ENCODE results near the gene GARIN5B.
"Not testable (repeated sequence)": the region's sequence is repeated elsewhere in the genome, so short reads cannot be mapped to it uniquely, and the experiment has no call there.

Gene GARIN5B

GRCh38 chr19:55362990-55363716 lies at the start of gene GARIN5B:
GARIN5B (minus strand) TSS chr19:55363260; CDS start chr19:55363066, 194 bp downstream.
- no peak within 1 kb of the TSS for H3K4me2 ChIP-seq
- H3K4me1 ChIP-seq: peaks cover 0 to 8% (median 0%) of the 10 kb centered on the region in 10 experiments; a peak in 1 of 20 replicates
- H3K27me3 ChIP-seq: peaks cover 6 to 25% (median 18%) of the 10 kb centered on the region in 11 experiments
- H3K9ac ChIP-seq: no peak within 1 kb of the TSS
- no peak within 1 kb of the TSS for H3K27ac ChIP-seq
- no peak within 1 kb of the TSS for H3K4me3 ChIP-seq
- no peaks in the 10 kb centered on the region for H3K36me3 ChIP-seq
- no peak for TF ChIP-seq Cebpa-rat (IDR thresholded peaks at IDR 0.05)
- H4K20me1 ChIP-seq: no peaks in the 10 kb centered on the region; a peak in 1 of 22 replicates
- no peaks in the 10 kb centered on the region for H3K9me3 ChIP-seq (replicated peaks in 1 of 11)

- Histone ChIP-seq H3K4me3 (no peak overlapping the region), H3K4me2 (no peak overlapping the region), H3K27me3 (no peaks in the 10 kb centered on the region), H3K36me3 (peaks cover 9 to 17% (median 16%) of the 10 kb centered on the region in 11 experiments; a peak in 21 of 22 replicates), H3K9ac (no peak overlapping the region), H4K20me1 (peaks cover 3 to 24% (median 18%) of the 10 kb centered on the region in 11 experiments; a peak in 21 of 22 replicates), H3K9me3 (replicated peaks in 1 of 11) (peaks cover 0 to 26% (median 17%) of the 10 kb centered on the region in 11 experiments; a peak in 15 of 22 replicates), H3K27ac (no peak overlapping the region), H3K4me1 (peaks cover 21 to 29% (median 23%) of the 10 kb centered on the region in 10 experiments)
- TF ChIP-seq Cebpa-rat (IDR thresholded peaks at IDR 0.05): no peak
These were observed 47.1 kb upstream of the GARIN5B start for GRCh38 chr19:55410168-55410567.

GRCh38 chr19:55409179-55409578 lies 46.1 kb upstream of the GARIN5B start:
- Histone ChIP-seq H3K9me3 (replicated peaks in 1 of 11) (peaks cover 0 to 26% (median 17%) of the 10 kb centered on the region in 11 experiments; a peak in 15 of 22 replicates), H4K20me1 (peaks cover 3 to 34% (median 28%) of the 10 kb centered on the region in 11 experiments; a peak in 21 of 22 replicates), H3K4me1 (peaks cover 30 to 38% (median 33%) of the 10 kb centered on the region in 10 experiments), H3K4me3 (peak overlapping the region in 1 of 10 experiments; percentile 52; a peak in 1 of 20 replicates), H3K27ac (peak overlapping the region in 8 of 11 experiments; percentile 91 to 99 (median 97); a peak in 15 of 22 replicates), H3K36me3 (peaks cover 13 to 27% (median 25%) of the 10 kb centered on the region in 11 experiments), H3K4me2 (peak overlapping the region in 2 of 11 experiments; percentile 76 to 88; a peak in 3 of 22 replicates)
- not testable (repeated sequence) for H3K9ac ChIP-seq, H3K27me3 ChIP-seq

- Histone ChIP-seq H3K27ac (peak overlapping the region; percentile 91 to 99 (median 96)), H4K20me1 (peaks cover 3 to 41% (median 35%) of the 10 kb centered on the region in 11 experiments; a peak in 21 of 22 replicates), H3K9ac (peak overlapping the region; percentile 69 to 100 (median 79)), H3K4me1 (peaks cover 36 to 41% (median 39%) of the 10 kb centered on the region in 10 experiments), H3K36me3 (peaks cover 18 to 34% (median 31%) of the 10 kb centered on the region in 11 experiments), H3K27me3 (no peaks in the 10 kb centered on the region), H3K4me3 (peak overlapping the region; percentile 14 to 98 (median 51); a peak in 18 of 20 replicates), H3K4me2 (peak overlapping the region; percentile 44 to 88 (median 76)), H3K9me3 (replicated peaks in 1 of 11) (peaks cover 0 to 26% (median 17%) of the 10 kb centered on the region in 11 experiments; a peak in 15 of 22 replicates)
- TF ChIP-seq Cebpa-rat (IDR thresholded peaks at IDR 0.05): no peak
These were observed 45.4 kb upstream of the GARIN5B start for GRCh38 chr19:55408533-55408872.

- peak overlapping the region; percentile 91 to 99 (median 96) for H3K27ac ChIP-seq
- peaks cover 8 to 46% (median 40%) of the 10 kb centered on the region in 11 experiments; a peak in 21 of 22 replicates for H4K20me1 ChIP-seq
- peak overlapping the region; percentile 97 to 100 (median 99) for H3K9ac ChIP-seq
- peaks cover 0 to 26% (median 17%) of the 10 kb centered on the region in 11 experiments; a peak in 15 of 22 replicates for H3K9me3 ChIP-seq (replicated peaks in 1 of 11)
- TF ChIP-seq Cebpa-rat (IDR thresholded peaks at IDR 0.05): no peak
- peaks cover 37 to 46% (median 44%) of the 10 kb centered on the region in 10 experiments for H3K4me1 ChIP-seq
- peak overlapping the region; percentile 89 to 100 (median 98) for H3K4me3 ChIP-seq
- H3K27me3 ChIP-seq: no peaks in the 10 kb centered on the region
- peaks cover 23 to 39% (median 37%) of the 10 kb centered on the region in 11 experiments for H3K36me3 ChIP-seq
- peak overlapping the region; percentile 44 to 100 (median 84) for H3K4me2 ChIP-seq
These were observed 44.9 kb upstream of the GARIN5B start for GRCh38 chr19:55407800-55408532.

GRCh38 chr19:55407550-55407799 lies 44.4 kb upstream of the GARIN5B start, which contains the start of gene UBE2S:
UBE2S (minus strand) TSS chr19:55407788; CDS start chr19:55407589, 199 bp downstream.
- peaks cover 13 to 51% (median 45%) of the 10 kb centered on the region in 11 experiments; a peak in 21 of 22 replicates for H4K20me1 ChIP-seq
- peak within 1 kb of the TSS; percentile 91 to 99 (median 96) for H3K27ac ChIP-seq
- peak within 1 kb of the TSS; percentile 97 to 100 (median 99) for H3K9ac ChIP-seq
- peak within 1 kb of the TSS; percentile 89 to 100 (median 98) for H3K4me3 ChIP-seq
- H3K27me3 ChIP-seq: not testable (repeated sequence)
- H3K36me3 ChIP-seq: peaks cover 28 to 44% (median 41%) of the 10 kb centered on the region in 11 experiments
- H3K9me3 ChIP-seq (replicated peaks in 1 of 11): peaks cover 0 to 26% (median 17%) of the 10 kb centered on the region in 11 experiments; a peak in 15 of 22 replicates
- H3K4me2 ChIP-seq: peak within 1 kb of the TSS; percentile 92 to 100 (median 97)
- peaks cover 40 to 51% (median 49%) of the 10 kb centered on the region in 10 experiments for H3K4me1 ChIP-seq

GRCh38 chr19:55406826-55407549 lies 43.9 kb upstream of the GARIN5B start:
- peaks cover 18 to 56% (median 50%) of the 10 kb centered on the region in 11 experiments; a peak in 21 of 22 replicates for H4K20me1 ChIP-seq
- no peaks in the 10 kb centered on the region for H3K27me3 ChIP-seq
- H3K9me3 ChIP-seq (replicated peaks in 1 of 11): peaks cover 0 to 26% (median 17%) of the 10 kb centered on the region in 11 experiments; a peak in 15 of 22 replicates
- peak overlapping the region; percentile 97 to 100 (median 99) for H3K9ac ChIP-seq
- H3K36me3 ChIP-seq: peaks cover 33 to 49% (median 46%) of the 10 kb centered on the region in 11 experiments
- no peak for TF ChIP-seq Cebpa-rat (IDR thresholded peaks at IDR 0.05)
- H3K4me2 ChIP-seq: peak overlapping the region; percentile 92 to 100 (median 97)
- H3K27ac ChIP-seq: peak overlapping the region; percentile 91 to 99 (median 96)
- peak overlapping the region; percentile 89 to 100 (median 98) for H3K4me3 ChIP-seq
- peaks cover 40 to 56% (median 54%) of the 10 kb centered on the region in 10 experiments for H3K4me1 ChIP-seq
